M059J (cell line): ENCODE data around the gene OGT. TPM values are rescaled to one million over a fixed set of nuclear protein-coding genes. Genes with fewer than 3 reads are reported as not detected.
"Not testable (repeated sequence)": the region's sequence is repeated elsewhere in the genome, so short reads cannot be mapped to it uniquely, and the experiment has no call there.

ENCODE experiments used
- DNase-seq: peaks from one replicate; pipeline ENCODE4 v3.0.0-alpha.2; 2012; ENCODE audit warnings: low read depth
- total RNA-seq: library from RNA; depleted of rRNA; stranded (reverse); fragments of >200 nt; shearing (Covaris generic); gene quantifications from 2 replicates; pipeline ENCODE4 v1.2.3, GENCODE V29; 2014

OGT gene
- total RNA-seq, 1 experiment from 2014 or later: 67.6 TPM

DNA sequence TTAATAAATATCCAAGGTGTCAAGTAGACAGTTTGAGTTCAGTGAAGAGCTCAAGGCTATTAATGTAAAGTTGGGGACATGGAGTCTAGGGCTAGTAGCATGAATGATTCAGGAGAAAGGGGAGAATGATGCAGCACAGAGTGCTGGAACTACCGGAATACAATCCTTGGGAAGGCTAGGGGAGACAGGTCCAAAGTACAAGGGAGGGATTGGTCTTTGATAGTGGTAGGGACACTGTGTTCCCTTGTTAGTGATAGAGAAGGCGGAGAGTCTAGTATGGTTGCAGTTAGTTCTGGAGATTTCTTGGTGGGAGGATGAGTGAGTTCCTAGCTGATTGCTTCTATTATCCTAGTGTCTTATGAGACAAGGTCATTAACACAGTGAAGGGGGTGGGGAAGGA is 54.0 kb downstream of the OGT start:
- DNase-seq: no peak

DNA sequence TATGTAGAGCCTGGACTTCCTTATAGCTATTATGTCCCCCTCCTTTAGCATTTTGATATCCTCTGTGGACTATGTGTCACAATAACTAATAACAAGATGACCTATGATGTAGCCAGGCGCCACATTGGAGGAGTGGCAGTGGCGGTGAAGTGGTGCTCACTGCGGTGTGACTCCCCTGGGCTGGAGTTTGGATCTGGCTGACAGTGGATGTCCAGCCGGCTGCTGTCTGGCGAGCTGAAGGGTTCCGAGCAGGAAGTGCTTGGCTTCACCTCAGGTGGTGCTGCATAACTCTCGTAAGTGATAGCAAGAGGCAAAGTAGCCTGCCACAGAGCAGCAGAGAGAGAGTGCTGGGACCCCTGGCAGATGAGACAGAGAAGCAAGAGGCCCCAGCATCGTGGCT is 60.3 kb downstream of the OGT start:
- not testable (repeated sequence) for DNase-seq

DNA sequence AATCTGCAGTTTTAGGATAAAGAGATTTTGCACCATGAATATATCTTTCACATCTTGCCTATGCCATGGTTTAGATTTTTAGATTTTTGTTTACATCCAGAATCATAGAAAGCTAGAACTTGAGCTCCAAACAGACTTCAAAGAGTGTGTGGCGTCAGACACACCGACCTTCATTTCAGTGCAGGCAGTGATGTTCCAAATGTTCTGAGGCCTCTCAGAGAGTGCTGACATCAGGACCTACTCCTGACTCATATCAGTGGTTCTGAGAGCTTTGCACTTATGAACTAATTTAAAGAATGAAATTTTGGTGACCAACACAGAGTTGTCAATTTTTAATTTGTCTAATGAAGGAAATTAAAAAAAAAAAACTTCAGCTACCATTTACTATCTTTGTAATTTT is 67.1 kb downstream of the OGT start:
- no peak for DNase-seq

GRCh38 chrX:71603618-71604017 is 70.7 kb downstream of the OGT start:
- DNase-seq: peak; percentile 37

DNA sequence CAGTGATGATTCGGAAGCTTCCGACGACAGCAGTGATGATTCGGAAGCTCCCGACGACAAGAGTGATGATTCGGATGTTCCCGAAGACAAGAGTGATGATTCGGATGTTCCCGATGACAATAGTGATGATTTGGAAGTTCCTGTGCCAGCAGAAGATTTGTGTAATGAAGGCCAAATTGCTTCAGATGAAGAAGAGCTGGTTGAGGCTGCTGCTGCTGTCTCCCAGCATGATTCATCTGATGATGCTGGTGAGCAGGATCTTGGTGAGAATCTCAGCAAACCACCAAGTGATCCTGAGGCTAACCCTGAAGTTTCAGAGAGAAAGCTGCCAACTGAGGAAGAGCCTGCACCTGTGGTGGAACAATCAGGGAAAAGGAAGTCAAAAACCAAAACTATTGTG is 71.2 kb downstream of the OGT start:
- no peak for DNase-seq

DNA sequence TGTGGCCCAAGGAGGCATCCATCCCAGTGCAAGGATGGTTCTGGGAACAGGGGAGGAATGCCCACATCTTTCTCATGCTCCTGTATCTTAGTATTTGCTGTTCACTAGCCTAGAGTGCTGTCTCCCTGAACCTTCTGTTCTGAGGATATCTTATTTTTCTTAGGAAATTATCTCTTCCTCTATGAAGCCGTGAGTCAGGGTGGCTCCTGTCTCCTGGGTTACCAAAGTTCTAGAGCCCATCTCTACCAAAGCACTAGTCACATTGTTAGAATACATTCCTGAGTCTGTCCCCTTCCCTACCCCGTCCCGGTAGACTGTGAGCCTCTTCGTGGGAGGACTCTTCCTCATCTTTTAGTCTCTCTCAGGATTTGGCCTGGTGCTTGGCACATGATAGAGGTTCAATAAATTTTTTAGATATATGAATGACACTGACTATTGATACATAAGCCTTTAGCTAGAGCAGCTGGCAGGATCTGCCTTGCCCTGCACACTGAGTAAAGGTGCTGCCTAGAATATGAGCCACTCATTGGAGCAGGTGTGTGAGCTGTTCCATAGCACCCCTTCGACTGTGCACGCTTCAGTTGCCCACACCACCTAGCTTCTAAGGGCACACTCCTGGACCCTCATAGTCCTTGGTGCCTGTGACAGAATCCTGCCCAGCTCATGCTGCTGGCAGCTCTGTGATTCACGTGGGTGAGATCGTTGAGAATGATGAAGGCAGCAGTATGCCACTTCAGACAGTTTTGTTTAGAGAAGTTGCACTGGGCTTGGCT is 72.1 kb downstream of the OGT start:
- no peak for DNase-seq

GRCh38 chrX:71606536-71607216 is 73.8 kb downstream of the OGT start:
- DNase-seq: no peak

DNA sequence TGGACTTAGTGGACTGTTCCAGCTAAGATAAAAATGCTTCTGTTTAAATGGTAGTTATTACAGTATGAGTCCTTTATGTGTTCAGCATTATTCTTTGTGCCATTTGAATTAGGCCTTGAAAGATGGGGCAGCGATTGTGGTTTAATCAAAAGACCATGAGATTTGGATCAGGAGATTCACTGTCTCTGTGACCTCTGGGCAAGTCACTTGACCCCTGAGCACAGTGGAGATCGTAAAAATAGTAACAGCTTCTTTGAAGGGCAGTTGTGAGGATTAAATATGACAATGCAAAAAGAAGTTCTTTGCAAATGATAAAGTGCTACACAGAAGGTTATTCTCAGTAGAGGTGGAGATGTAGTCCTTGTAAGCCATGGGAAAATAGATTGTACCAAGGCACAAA is 74.6 kb downstream of the OGT start:
- no peak for DNase-seq

DNA sequence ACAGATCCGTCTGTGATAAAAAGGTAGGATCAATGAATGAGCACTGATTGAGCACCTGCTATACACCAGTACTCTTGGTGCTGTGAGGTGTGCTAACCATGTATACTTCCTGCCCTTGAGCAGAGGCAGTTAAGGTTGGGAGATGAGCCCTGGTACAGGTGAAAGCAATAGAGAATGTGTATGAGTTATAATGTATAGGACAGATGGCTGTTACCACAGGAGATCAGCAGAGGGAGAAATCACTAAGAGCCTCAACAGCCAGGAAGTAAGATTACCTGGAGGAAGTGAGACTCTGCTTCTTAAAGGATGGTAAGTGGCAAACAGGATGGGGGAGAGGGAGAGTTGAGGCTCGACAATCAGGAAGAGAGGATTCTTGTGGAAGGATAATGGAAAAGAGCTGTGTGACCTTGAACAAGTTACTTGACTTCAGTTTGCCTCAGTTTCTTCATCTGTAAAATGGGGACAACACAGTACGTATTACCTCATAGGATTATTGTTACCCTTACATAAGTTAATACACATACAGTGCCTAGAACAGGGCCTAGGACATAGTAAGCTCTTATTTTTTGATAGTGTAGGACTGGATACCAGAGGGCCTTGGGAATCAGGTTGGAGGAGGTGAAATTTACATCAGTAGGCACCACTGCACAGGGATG is 76.3 kb downstream of the OGT start:
- no peak for DNase-seq

GRCh38 chrX:71611736-71612135 is 78.8 kb downstream of the OGT start:
- not testable (repeated sequence) for DNase-seq

GRCh38 chrX:71612256-71612655 is 79.4 kb downstream of the OGT start:
- no peak for DNase-seq

DNA sequence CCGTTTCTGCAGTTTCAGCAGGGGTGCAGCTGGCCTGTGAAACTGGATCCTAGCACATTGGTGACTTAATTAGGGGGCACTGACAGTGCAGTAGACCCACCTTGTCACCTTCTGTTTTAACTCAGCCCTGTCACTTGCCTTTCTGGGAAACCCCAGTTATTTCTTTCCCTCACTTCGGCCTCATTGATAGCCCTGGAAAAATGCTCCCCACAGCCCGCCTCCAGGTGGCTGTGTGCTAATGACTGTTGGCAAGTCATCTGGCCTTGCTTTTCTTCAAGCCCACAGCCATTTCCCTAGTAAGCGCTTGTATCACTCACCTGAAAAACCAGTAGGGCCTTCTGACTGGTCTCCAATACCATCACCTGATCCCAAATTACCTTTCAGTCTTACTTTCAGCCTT is 82.2 kb downstream of the OGT start:
- DNase-seq: no peak

DNA sequence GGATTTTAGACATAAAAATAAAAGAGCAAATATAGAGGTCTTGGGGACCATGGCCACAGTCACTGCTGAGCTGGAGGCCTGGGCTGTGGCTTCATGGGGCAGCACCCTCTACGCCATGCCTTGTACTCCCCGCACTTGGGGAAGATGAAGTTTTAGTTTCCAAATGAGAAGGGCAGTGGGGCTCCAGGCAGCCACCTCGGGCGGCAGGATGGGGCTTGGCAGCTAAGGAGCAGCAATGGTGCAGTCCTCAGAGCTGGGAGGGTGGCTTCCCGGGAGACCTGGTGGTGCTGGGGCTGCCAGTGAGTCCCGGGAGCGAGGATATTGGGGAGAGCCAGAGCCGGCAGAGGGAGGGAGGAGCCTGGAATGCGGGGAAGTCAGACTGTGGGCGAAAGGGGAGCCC is 83.0 kb downstream of the OGT start:
- no peak for DNase-seq

DNA sequence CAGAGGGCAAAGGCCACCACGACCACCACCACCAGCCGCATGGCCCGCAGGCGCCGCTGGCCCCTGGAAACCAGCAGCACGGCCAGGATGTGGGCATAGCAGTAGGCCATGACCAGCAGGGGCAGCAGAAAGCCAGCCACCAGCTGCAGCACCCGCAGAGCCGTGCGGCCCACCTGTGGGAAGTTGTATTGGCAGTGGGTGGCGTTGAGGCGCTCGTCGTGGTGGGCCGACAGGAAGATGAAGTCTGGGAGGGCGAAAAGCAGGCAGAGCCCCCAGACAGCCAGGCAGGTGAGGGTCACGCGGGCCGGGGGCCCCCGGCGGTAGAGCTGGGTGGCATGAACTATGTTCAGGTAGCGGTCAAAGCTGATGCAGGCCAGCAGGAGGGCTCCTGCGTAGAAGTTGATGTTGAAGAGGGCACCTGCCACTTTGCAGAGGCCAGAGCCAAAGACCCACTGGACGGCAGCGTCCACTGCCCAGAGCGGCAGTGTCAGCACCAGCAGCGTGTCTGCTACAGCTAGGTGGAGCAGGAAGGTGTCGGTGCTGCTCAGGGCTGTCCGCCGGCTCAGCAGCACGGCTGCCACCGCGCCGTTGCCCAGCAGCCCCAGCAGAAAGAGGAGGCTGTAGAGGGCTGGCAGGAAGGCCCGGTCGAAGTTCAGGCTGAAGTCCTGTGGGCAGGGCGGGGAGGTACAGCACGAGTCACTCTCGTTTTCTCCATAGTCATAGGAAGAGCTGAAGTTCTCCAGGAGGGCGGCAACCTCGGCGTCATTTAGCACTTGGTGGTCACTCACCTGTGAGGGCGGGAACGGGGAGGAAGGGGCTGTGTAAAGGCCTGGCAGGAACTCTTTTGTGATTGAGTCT is 84.0 kb downstream of the OGT start:
- no peak for DNase-seq

DNA sequence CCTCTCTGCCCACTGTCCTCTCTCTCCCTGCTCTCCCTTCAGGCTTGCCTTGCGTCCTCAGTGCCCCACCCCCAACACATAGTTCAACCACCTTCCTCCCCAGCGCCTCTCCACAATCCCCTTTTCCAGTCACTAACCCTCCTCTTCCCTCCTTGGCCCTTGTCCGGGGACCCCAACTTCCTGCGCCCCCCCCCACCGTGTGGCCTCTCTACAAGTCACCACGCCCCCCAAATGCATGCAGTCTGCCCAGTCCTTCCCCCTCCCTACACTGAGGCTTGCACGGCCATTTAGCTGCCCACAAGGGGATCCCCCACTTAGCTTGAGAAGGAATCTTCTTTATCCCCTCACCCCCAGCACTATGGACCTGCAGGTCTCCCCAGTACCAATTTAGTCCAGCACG is 84.8 kb downstream of the OGT start:
- no peak for DNase-seq

- DNase-seq: peak; percentile 75
These were observed 85.4 kb downstream of the OGT start, which contains the start of gene CXCR3 for GRCh38 chrX:71618303-71618721. TSS of gene CXCR3 (minus strand) at chrX:71618511. CDS start at chrX:71618449, 62 bp downstream.

DNA sequence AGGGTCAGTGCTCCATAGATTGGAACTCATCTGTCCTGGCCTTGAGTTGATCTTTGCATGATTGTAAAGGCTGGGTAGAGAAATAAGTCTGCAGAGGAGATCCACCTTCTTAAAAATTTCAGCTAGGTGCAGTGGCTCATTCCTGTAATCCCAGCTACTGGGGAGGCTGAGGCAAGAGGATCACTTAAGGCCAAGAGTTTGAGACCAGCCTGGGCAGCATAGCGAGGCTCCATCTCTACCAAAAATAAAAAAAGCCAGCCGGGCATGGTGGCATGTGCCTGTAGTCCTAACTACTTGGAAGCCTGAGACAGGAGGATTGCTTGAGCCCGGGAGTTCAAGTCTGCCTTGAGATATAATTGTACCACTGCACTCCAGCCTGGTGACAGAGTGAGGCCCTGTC is 85.9 kb downstream of the OGT start:
- no peak for DNase-seq

DNA sequence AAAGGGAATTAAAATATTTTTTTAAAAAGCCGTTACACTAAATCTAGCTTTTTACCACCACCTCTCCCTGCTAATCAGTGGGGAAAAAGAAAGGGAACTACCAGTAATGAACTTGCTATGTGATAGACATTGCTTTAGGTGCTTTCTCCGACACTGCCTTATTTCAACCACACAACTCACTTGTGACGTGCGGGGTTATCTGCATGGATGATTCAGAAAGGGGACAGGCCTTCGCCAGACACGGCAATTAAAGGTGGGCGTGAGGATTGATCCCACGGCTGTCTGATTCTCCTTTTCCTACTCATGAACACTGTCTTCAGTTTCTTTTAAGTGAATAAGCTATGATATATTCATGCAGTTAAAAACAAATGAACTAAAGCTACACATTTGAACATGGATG is 86.3 kb downstream of the OGT start:
- DNase-seq: no peak

DNA sequence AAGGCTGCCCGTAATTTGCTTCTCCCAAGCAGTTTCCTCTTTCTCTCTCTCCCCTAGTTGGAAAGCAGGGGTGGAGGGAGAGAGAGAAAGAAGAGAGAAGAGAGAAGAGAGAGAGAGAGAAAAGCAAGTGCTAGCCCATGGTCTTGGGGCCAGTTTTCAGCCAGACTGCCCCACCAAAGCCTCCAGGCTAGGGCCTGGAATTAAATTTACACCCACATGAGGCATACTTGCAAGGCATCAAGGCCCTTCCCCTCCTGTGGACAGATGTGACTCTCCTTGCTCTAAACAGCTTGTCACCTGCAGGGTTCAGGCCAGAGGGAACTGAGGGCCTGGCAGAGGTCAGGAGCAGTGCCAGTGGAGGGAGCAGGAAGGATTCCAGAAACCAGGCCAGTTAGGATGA is 87.1 kb downstream of the OGT start:
- no peak for DNase-seq

DNA sequence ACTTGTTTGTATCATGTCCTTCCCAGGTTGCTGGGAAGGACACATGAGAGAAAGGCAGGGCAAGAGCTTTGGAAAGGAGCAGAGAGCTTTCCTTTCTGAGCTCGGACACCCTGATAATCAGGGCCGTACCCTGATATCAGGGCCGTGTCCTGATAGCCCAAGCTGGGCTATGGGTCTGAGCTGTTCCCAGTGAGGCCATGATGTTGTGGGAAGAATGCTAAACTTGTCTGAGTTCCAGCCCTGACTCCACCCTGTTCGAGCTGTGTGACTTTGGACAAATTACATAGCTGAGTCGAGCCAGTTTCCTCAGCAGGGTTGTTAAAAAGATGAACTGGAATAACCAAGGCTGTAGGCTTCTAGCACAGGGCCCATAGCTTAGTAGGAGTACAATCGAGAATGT is 88.7 kb downstream of the OGT start:
- no peak for DNase-seq

GRCh38 chrX:71622032-71622575 is 89.2 kb downstream of the OGT start:
- DNase-seq: no peak
